DMS 273 (cell line): ENCODE results near the gene MGAT3.

Source experiments
- DNase-seq: peaks from one replicate; lab custom pipeline; 2025; ENCODE audit not compliant: unreplicated experiment; lab: John Stamatoyannopoulos, UW

MGAT3 gene

DNA sequence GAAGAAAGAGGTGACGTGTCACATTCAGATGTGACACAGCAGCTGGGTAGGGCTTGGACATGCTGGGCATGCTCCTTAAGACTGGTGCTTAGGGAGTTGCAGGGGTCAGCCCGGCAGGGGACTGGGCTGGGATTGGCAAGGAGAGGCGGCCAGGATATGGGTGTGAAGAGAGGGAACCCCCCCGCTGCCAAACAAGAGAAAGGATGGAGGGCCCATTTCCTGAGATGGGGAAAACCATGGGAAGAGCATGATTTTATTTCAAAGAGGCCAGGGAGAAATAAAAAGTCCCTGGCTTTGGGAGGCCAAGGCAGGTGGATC is 68.8 kb downstream of the MGAT3 start:
- DNase-seq = peak; percentile 55

- peak; percentile 54 for DNase-seq
These were observed 69.9 kb downstream of the MGAT3 start for GRCh38 chr22:39526736-39527171.

DNA sequence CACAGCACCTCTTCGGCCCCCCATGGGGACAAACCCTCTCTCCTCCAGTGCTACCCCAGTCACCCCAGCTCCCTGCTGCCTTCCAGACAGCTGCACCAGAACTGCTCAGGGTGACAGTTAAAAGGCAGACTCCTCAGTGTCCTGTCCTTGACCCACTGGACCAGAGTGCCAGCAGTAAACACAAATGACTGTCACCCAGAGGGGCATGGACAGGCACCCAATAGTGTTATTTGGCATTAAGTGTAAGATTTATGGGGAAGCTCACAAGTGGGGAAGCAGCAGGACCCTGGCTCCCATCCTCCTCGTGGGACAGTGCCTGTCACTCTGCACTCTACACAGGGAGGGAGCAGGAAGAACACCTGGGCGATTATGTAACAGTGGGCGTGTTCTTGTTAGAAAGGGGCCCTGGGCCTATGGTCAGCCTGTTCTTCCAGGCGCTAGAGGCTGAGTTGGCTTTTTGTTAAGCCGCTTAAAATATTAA is 70.7 kb downstream of the MGAT3 start:
- peak; percentile 33 for DNase-seq

DNA sequence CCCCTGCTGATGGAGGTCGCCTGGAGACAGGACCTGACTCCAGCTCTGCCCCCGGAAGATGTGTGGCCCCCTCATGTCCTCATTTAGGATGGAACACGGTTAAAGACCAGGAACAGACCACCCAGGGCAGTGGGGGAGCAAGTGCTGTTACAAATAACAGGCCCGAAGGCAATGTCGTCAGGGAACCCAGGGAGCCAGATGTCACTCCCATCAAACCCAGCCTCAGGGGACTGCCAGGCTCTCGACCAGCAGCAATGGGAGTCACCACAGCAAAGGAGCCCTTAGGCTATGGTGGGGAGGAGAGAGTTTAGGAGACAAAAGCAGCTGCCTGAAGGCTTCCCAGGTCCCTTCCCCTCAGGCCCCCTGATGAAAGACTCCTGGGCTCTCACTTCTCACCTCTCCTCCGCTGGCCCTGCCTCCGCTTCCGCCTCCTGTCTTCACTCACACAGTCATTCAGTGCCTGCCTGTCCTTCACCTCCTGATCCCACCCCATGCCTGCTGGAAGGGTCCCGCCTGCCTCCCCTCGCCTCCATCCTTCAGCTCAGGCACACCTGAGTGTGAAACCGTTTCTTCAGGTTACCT is 71.4 kb downstream of the MGAT3 start:
- DNase-seq = peak; percentile 34

GRCh38 chr22:39528681-39529486 is 72.1 kb downstream of the MGAT3 start:
- peak; percentile 94 for DNase-seq

GRCh38 chr22:39529487-39529851 is 72.7 kb downstream of the MGAT3 start:
- DNase-seq = no peak

DNA sequence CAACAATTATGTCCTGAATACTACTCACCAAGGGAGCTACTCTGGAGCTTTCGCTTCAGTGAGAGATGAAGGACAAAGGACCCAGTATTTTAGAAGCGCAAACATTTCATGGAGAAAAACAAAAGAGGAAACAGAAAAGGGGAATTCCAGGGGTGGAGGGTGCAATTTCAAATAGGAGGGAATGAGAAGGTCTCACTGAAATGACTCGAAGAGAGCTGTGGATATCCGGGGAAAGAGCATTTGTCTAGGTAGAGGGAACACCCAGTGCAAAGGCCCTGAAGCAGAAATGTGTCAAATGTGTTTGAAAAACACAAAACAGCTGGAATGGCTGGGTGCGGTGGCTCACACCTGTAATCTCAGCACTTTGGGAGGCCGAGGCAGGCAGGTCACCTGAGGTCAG is 73.3 kb downstream of the MGAT3 start:
- DNase-seq = no peak

DNA sequence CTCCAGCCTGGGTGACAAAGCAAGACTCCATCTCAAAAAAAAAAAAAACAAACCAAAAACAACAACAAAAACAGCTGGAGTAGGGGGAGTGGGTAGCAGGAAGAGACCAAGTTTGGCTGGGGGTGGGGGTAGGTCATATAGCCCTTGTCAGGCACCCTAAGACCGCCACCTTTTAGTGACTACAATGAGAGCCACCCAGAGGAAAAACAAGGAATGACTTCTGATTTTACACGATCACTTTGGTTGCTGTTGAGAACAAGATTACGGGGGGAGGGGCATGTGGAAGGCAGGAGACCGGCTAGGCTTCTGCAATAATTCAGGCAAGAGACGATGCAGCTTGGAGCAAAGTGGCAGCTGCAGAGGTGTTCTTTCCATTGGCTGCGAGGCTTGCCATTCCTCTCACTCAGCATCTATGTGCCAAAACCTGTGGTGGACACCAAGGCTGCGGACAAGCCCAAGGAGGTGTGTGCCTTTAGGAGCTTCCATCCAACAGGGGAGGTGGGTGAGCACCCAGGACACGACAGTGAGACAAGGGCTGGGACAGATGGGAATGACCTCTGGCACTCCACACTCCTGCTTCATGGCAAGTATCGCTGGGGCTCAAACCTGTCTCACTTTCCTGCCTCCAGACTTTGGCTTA is 74.0 kb downstream of the MGAT3 start:
- DNase-seq = peak; percentile 66

DNA sequence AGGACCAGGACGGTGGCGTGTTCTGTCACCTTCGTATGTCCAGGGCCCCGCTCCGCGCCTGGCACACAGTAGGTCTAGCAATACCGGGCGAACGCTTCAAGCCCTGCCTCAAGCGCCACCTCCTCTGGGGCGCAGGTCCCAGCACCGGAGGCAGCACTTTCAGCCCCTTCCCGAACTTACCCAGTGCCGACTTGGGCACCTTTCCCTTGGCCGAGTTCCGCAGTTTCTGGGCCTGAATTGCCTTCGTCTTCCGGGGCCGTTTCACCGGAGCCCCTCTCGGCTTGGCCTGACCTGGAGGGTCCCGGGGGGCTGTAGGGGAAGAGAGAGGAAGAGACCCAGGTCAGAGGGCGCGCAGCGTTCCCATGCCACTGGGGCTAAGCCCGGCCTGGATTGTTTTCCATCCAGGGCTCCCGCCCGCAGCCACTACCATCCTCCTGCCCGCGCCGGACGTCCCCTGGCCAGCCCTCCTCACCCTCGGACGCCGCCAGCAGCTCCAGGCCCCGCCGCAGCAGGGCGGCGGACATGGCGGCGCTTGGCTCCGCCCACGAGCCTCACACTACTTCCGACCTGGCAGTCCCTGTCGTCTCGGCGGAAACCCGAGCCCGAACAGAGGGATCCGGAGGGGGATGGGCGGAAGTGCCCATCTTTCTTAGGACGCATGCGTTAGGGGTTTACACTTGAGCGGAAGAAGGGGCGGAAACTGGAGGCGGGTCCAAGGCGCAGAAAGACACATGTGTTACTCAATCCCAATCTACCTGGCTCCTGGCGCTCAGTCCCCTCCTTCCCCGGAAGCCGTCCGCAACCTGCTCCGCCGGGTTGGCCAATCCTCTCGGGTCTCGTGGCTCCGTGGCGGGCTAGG is 75.6 kb downstream of the MGAT3 start, which contains the start of gene RPS19BP1:
Gene RPS19BP1 (minus strand): TSS at position 534 of the 859 bp plus-strand sequence. CDS start 10 bp downstream, at position 524.
- peak; percentile 99 for DNase-seq

DNA sequence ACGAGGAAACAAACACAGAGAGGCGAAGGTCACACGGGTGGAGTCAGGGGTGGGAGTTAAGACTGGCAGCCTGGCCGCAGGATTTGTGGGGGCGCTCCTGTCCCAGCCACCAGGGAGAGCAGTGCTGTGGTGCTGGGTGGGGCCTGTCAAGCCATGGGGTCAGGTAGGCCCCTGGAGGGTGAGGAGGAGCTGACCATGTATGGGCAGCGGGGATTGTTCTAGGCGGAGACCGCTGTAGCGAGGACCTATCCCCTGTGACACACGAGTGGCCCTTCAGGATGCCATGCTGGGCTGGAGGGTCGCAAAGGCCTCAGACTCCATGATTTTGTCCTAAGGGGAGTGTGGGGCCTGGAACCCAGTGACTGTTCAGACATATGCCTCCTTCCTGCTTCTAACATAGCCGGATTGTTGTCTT is 77.3 kb downstream of the MGAT3 start:
- no peak for DNase-seq

GRCh38 chr22:39534591-39535356 is 78.0 kb downstream of the MGAT3 start:
- peak; percentile 86 for DNase-seq

DNA sequence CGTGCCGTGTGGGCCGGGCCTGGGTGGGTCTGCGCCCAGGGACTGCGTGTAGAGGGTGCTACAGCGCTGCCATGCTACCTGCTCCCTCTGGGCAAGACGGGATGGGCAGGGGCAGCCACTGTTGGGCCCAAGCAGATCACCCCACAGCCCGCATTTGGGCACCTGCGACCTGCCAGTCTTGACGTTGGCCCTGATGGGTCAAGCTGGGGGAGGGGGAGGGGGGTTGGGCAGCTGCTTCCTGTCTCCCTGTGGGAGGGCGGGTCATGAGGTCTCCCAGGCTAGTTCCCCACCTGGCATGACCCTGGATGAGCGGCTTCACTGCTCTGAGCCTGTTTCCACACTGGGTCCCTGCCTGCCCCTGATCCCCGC is 78.5 kb downstream of the MGAT3 start:
- no peak for DNase-seq

- DNase-seq = no peak
These were observed 79.1 kb downstream of the MGAT3 start for GRCh38 chr22:39535831-39536449.

DNA sequence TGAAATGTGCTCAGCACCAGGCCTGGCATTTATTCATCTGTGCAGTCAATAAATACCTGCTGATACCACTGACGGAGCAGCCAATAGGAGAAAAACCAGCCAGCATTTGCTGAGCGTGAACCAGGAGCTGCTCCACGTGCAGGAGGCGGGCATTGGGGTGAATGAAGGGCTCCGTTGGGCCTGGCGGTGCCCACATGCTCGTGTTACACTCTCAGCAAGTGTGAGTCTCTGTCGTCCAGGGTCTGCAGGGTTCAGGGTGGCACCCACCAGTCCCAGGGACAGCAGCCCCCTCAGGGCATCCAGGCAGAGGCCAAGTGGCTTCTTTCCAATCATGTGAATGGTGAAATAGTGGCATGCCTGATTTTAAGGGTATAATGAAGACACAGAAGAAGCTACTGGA is 79.9 kb downstream of the MGAT3 start:
- DNase-seq = no peak

GRCh38 chr22:39537975-39538374 is 81.2 kb downstream of the MGAT3 start:
- DNase-seq = peak; percentile 27
